Stomach (tissue), 4 donors: ENCODE data around the gene C12orf54.
"Not testable (repeated sequence)": the region's sequence is repeated elsewhere in the genome, so short reads cannot be mapped to it uniquely, and the experiment has no call there.

ENCODE experiments used
- EP300 ChIP-seq: sonication (generic); formaldehyde crosslinking; IDR thresholded peaks from one replicate; pipeline ENCODE4 v1.6.1; 2017; ENCODE audit warnings: antibody characterized with exemption
- POLR2A ChIP-seq, 4 donors: fragments of 450-650 bp; IDR thresholded peaks; one replicate each; pipeline ENCODE4 v1.6.1; 2016; ENCODE audit warnings: antibody characterized with exemption in 4 of 4, control low read depth in 2 of 4, mild to moderate bottlenecking in 1 of 4, moderate library complexity in 1 of 4
- POLR2AphosphoS5 ChIP-seq, 3 donors: sonication (generic); formaldehyde crosslinking; IDR thresholded peaks; one replicate each; pipeline ENCODE4 v1.6.1; 2016; ENCODE audit warnings: antibody characterized with exemption in 3 of 3
- TF ChIP-seq, protein P1 (sequence below), 7 experiments: fragments of 450-650 bp in 4 of 7; fragments of 200-600 bp in 3 of 7; sonication (generic) in 3 of 7; IDR thresholded peaks; one replicate each; pipeline ENCODE4 v1.5.1; 2016 to 2019; ENCODE audit warnings: antibody characterized with exemption in 7 of 7, control low read depth in 2 of 7, mild to moderate bottlenecking in 1 of 7

DNA sequence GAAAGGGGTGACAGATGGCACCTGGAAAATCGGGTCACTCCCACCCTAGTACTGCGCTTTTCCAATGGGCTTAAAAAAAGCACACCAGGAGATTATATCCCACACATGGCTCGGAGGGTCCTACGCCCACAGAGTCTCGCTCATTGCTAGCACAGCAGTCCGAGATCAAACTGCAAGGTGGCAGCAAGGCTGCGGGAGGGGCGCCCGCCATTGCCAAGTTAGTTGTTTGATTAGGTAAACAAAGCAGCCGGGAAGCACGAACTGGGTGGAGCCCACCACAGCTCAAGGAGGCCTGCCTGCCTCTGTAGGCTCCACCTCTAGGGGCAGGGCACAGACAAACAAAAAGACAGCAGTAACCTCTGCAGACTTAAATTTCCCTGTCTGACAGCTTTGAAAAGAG lies 7.8 kb upstream of the C12orf54 start:
- not testable (repeated sequence) for TF ChIP-seq POLR2A (IDR thresholded peaks at IDR 0.05); EP300; POLR2AphosphoS5 (IDR thresholded peaks at IDR 0.05)
- TF ChIP-seq, protein P1, sequence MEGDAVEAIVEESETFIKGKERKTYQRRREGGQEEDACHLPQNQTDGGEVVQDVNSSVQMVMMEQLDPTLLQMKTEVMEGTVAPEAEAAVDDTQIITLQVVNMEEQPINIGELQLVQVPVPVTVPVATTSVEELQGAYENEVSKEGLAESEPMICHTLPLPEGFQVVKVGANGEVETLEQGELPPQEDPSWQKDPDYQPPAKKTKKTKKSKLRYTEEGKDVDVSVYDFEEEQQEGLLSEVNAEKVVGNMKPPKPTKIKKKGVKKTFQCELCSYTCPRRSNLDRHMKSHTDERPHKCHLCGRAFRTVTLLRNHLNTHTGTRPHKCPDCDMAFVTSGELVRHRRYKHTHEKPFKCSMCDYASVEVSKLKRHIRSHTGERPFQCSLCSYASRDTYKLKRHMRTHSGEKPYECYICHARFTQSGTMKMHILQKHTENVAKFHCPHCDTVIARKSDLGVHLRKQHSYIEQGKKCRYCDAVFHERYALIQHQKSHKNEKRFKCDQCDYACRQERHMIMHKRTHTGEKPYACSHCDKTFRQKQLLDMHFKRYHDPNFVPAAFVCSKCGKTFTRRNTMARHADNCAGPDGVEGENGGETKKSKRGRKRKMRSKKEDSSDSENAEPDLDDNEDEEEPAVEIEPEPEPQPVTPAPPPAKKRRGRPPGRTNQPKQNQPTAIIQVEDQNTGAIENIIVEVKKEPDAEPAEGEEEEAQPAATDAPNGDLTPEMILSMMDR (IDR thresholded peaks at IDR 0.05): not testable (repeated sequence)
